Fibroblast of lung (primary cell): ENCODE results near the gene CAMKMT.

Experiments
- CTCF ChIP-seq, 2 donors: IDR thresholded peaks in 1 of 2; conservative IDR thresholded peaks in 1 of 2; 1 replicate in 1 of 2; 2 replicates in 1 of 2; pipeline ENCODE4 v1.5.1; 2011 to 2012; ENCODE audit warnings: low read length in 2 of 2, control low read depth in 1 of 2, inconsistent platforms in 1 of 2, low read depth in 1 of 2, mild to moderate bottlenecking in 1 of 2
- EZH2 ChIP-seq: IDR thresholded peaks from 2 replicates; pipeline ENCODE4 v1.5.1; 2012; ENCODE audit warnings: low read length, control low read depth, mild to moderate bottlenecking; ENCODE audit errors: missing control alignments

DNA sequence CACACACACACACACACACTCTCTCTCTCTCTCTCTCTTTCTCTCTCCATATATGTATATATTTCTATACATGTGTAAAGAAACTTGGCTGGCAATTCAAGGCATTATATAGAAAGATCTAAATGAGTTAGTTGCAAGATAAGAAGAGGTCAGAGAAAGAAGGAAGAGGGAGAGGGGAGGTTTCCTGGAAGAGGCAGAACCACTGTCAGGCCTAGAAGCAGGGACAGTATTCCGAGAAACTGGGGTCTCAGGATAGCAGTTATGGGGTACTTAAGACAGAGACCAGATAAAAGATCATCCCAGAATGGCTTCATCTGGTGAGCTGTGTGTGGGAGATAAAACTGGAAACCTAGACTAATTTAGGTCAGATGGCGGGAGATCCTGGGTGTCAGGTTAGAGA, 180.8 kb downstream of the CAMKMT start:
- TF ChIP-seq EZH2 (no peak), CTCF (conservative IDR thresholded peaks at IDR 0.05 in 1 of 2, IDR thresholded peaks at IDR 0.05 in 1 of 2; ENCODE audit: low read depth in 1 of 2, low read length in 2 of 2) (no peak)
